GM19438 (cell line): Measurements from ENCODE around the gene GTF2H4.
"Not testable (repeated sequence)": the region's sequence is repeated elsewhere in the genome, so short reads cannot be mapped to it uniquely, and the experiment has no call there.

Experiments
- ATAC-seq: cut with Tn5 transposase; IDR thresholded peaks from one replicate; pipeline ENCODE4 v1.9.1; 2021; ENCODE audit warnings: low read depth; ENCODE audit not compliant: unreplicated experiment

GTF2H4 gene

GRCh38 chr6:30907758-30908591 is at the start of gene GTF2H4:
Gene GTF2H4 (plus strand): TSS chr6:30908207.
- peak; percentile 91 for ATAC-seq

GRCh38 chr6:30859726-30860125 is 48.3 kb upstream of the GTF2H4 start:
- ATAC-seq, result not testable (repeated sequence)

- no peak for ATAC-seq
Observed at GRCh38 chr6:30861257-30862048, 46.6 kb upstream of the GTF2H4 start.

GRCh38 chr6:30862156-30862875 is 45.7 kb upstream of the GTF2H4 start:
- no peak for ATAC-seq

GRCh38 chr6:30864325-30864724 is 43.7 kb upstream of the GTF2H4 start:
- no peak for ATAC-seq

- not testable (repeated sequence) for ATAC-seq
Observed at GRCh38 chr6:30869241-30869749, 38.7 kb upstream of the GTF2H4 start.

GRCh38 chr6:30870546-30870945 is 37.5 kb upstream of the GTF2H4 start:
- ATAC-seq, result no peak

GRCh38 chr6:30871592-30872183 is 36.3 kb upstream of the GTF2H4 start:
- no peak for ATAC-seq

GRCh38 chr6:30873137-30873640 is 34.8 kb upstream of the GTF2H4 start:
- ATAC-seq, result no peak

GRCh38 chr6:30873795-30874194 is 34.2 kb upstream of the GTF2H4 start:
- not testable (repeated sequence) for ATAC-seq

GRCh38 chr6:30875244-30876038 is 32.6 kb upstream of the GTF2H4 start:
- ATAC-seq, result no peak

GRCh38 chr6:30876039-30876730 is 31.8 kb upstream of the GTF2H4 start:
- no peak for ATAC-seq

- peak; percentile 62 for ATAC-seq
Observed at GRCh38 chr6:30877419-30878262, 30.4 kb upstream of the GTF2H4 start.

GRCh38 chr6:30879684-30880427 is 28.2 kb upstream of the GTF2H4 start:
- ATAC-seq, result no peak

- ATAC-seq, result no peak
Observed at GRCh38 chr6:30880698-30881252, 27.2 kb upstream of the GTF2H4 start.

GRCh38 chr6:30881392-30882203 is 26.4 kb upstream of the GTF2H4 start:
- no peak for ATAC-seq
